Measurements from ENCODE around the gene CNTD1. TPM values are rescaled to one million over a fixed set of nuclear protein-coding genes. Genes with fewer than 3 reads are reported as not detected.
A peak's percentile ranks its signal among the peaks of the same experiment; 100 is the strongest.

CNTD1 gene
- total and polyA plus RNA-seq, 7 donors, result 0.24 to 1.3 (median 0.76) TPM; not detected in 1

GRCh38 chr17:42784811-42785592 is 13.7 kb upstream of the CNTD1 start:
- TF ChIP-seq CTCF (IDR thresholded peaks at IDR 0.05), result no peak
- WGBS, 3 donors, result 8 to 15% (median 10%) methylated on average over 44 to 52 of the region's 52 CpGs
- intact Hi-C loops (cut with DNase I), result no loop called here
- DNase-seq (no peak), ATAC-seq (peak in 1 of 4 donors; percentile 20)
- H3K4me3 ChIP-seq, result no peak overlapping the region
- H3K9me3 ChIP-seq, result no peaks in the 10 kb centered on the region
- no peaks in the 10 kb centered on the region for H3K36me3 ChIP-seq (ENCODE audit: insufficient read depth in 1 of 2, low read depth in 1 of 2)
- H3K27me3 ChIP-seq (ENCODE audit: insufficient read depth in 3 of 3, low read length in 2 of 3), result peaks cover 0 to 89% (median 25%) of the 10 kb centered on the region in 3 donors
- no peak overlapping the region for H3K27ac ChIP-seq
- no peaks in the 10 kb centered on the region for H3K4me1 ChIP-seq

- DNase-seq (no peak), ATAC-seq (no peak)
- TF ChIP-seq CTCF (IDR thresholded peaks at IDR 0.05), result no peak
- H3K36me3 ChIP-seq (ENCODE audit: insufficient read depth in 1 of 2, low read depth in 1 of 2), result no peaks in the 10 kb centered on the region
- H3K27ac ChIP-seq, result no peak overlapping the region
- 74 to 81% (median 80%) methylated on average over 11 of the region's 11 CpGs for WGBS, 3 donors
- intact Hi-C loops (cut with DNase I), result no loop called here
- H3K27me3 ChIP-seq (ENCODE audit: insufficient read depth in 3 of 3, low read length in 2 of 3), result peaks cover 0 to 71% (median 13%) of the 10 kb centered on the region in 3 donors
- H3K4me3 ChIP-seq, result no peak overlapping the region
- H3K4me1 ChIP-seq, result no peaks in the 10 kb centered on the region
- no peaks in the 10 kb centered on the region for H3K9me3 ChIP-seq
These were observed 11.4 kb upstream of the CNTD1 start for GRCh38 chr17:42787266-42787665.

GRCh38 chr17:42791948-42792347 is 6.7 kb upstream of the CNTD1 start:
- TF ChIP-seq CTCF (IDR thresholded peaks at IDR 0.05), result no peak
- no peak for ATAC-seq
- Histone ChIP-seq H3K4me3 (no peak overlapping the region), H3K9me3 (no peaks in the 10 kb centered on the region), H3K36me3 (ENCODE audit: insufficient read depth in 1 of 2, low read depth in 1 of 2) (peaks cover 0 to 18% of the 10 kb centered on the region in 2 donors), H3K27me3 (ENCODE audit: insufficient read depth in 3 of 3, low read length in 2 of 3) (peaks cover 0 to 25% (median 5%) of the 10 kb centered on the region in 3 donors), H3K4me1 (peaks cover 2% of the 10 kb centered on the region), H3K27ac (no peak overlapping the region)
- no peak for DNase-seq
- intact Hi-C loops (cut with DNase I), result no loop called here
- WGBS, 3 donors, result 57 to 63% (median 57%) methylated on average over 2 of the region's 2 CpGs

- peaks cover 0 to 23% of the 10 kb centered on the region in 2 donors for H3K36me3 ChIP-seq (ENCODE audit: insufficient read depth in 1 of 2, low read depth in 1 of 2)
- no peak for TF ChIP-seq CTCF (IDR thresholded peaks at IDR 0.05)
- no peaks in the 10 kb centered on the region for H3K9me3 ChIP-seq
- WGBS, 3 donors, result 63 to 77% (median 63%) methylated on average over 5 of the region's 5 CpGs
- peaks cover 0 to 19% (median 2%) of the 10 kb centered on the region in 3 donors for H3K27me3 ChIP-seq (ENCODE audit: insufficient read depth in 3 of 3, low read length in 2 of 3)
- intact Hi-C loops (cut with DNase I), result no loop called here
- no peak overlapping the region for H3K27ac ChIP-seq
- H3K4me1 ChIP-seq, result peaks cover 8% of the 10 kb centered on the region
- DNase-seq (no peak), ATAC-seq (no peak)
- H3K4me3 ChIP-seq, result no peak overlapping the region
These were observed 6.1 kb upstream of the CNTD1 start for GRCh38 chr17:42792545-42792944.

All from psoas muscle (tissue), 8 donors.